GM23338 (cell line): ENCODE measurements around the gene PRR35. TPM values are rescaled to one million over a fixed set of nuclear protein-coding genes. Genes with fewer than 3 reads are reported as not detected.

Source experiments
- ATAC-seq: fragments of 200-7000 bp; cut with Tn5 transposase; 3 replicates; pipeline ENCODE4 v1.9.1; 2020
- DNase-seq: peaks from one replicate; pipeline ENCODE4 v3.0.0-alpha.2; 2015; ENCODE audit warnings: low spot score
- H2AFZ ChIP-seq: fragments of 200-600 bp; sonication (generic); 2 replicates; pipeline ENCODE4 v1.8.0; 2016; ENCODE audit warnings: antibody characterized with exemption, mild to moderate bottlenecking, moderate library complexity
- H3F3A ChIP-seq: fragments of 200-600 bp; sonication (generic); replicated peaks from 2 replicates; pipeline ENCODE4 v1.8.0; 2017; ENCODE audit warnings: antibody characterized with exemption, mixed run types, low read depth
- H3K27ac ChIP-seq: fragments of 200-600 bp; sonication (generic); 2 replicates; pipeline ENCODE4 v1.6.1; 2016; ENCODE audit warnings: low read depth
- H3K27me3 ChIP-seq: fragments of 200-600 bp; sonication (generic); 2 replicates; pipeline ENCODE4 v1.8.0; 2016; ENCODE audit warnings: mild to moderate bottlenecking, mixed run types, moderate library complexity; ENCODE audit not compliant: insufficient read depth
- H3K36me3 ChIP-seq: fragments of 200-600 bp; sonication (generic); 2 replicates; pipeline ENCODE4 v1.8.0; 2016; ENCODE audit warnings: mild to moderate bottlenecking; ENCODE audit not compliant: insufficient read depth
- H3K4me1 ChIP-seq: fragments of 200-600 bp; sonication (generic); 2 replicates; pipeline ENCODE4 v1.8.0; 2016; ENCODE audit warnings: mild to moderate bottlenecking, moderate library complexity; ENCODE audit not compliant: insufficient read depth
- H3K4me2 ChIP-seq: fragments of 200-600 bp; sonication (generic); 2 replicates; pipeline ENCODE4 v1.7.1; 2017; ENCODE audit warnings: mixed run types
- H3K4me3 ChIP-seq: fragments of 200-600 bp; sonication (generic); 2 replicates; pipeline ENCODE4 v1.6.1; 2016; ENCODE audit warnings: mixed run types
- H3K79me2 ChIP-seq: fragments of 200-600 bp; sonication (generic); replicated peaks from 2 replicates; pipeline ENCODE4 v1.8.0; 2017; ENCODE audit warnings: mild to moderate bottlenecking; ENCODE audit not compliant: insufficient read depth
- H3K9me2 ChIP-seq: fragments of 200-600 bp; sonication (generic); 2 replicates; pipeline ENCODE4 v1.8.0; 2017; ENCODE audit not compliant: insufficient read depth
- H4K20me1 ChIP-seq: fragments of 200-600 bp; sonication (generic); replicated peaks from 2 replicates; pipeline ENCODE4 v1.8.0; 2017; ENCODE audit warnings: mild to moderate bottlenecking; ENCODE audit not compliant: insufficient read depth
- H3K27ac Mint-ChIP-seq: 2 replicates; pipeline ENCODE4 v1.8.0; 2020; ENCODE audit warnings: inconsistent platforms, mild to moderate bottlenecking, moderate library complexity, mixed read lengths
- H3K27me3 Mint-ChIP-seq: 3 replicates; pipeline ENCODE4 v1.8.0; 2022; ENCODE audit warnings: low read depth, mild to moderate bottlenecking, moderate library complexity, mixed read lengths, inconsistent platforms; ENCODE audit not compliant: insufficient read depth, poor library complexity
- H3K36me3 Mint-ChIP-seq: 3 replicates; pipeline ENCODE4 v1.8.0; 2021; ENCODE audit warnings: low read depth, mild to moderate bottlenecking, inconsistent platforms, moderate library complexity, mixed read lengths
- H3K4me1 Mint-ChIP-seq: 3 replicates; pipeline ENCODE4 v1.8.0; 2020; ENCODE audit warnings: mild to moderate bottlenecking, inconsistent platforms, mixed read lengths
- H3K4me3 Mint-ChIP-seq: 3 replicates; pipeline ENCODE4 v1.8.0; 2021; ENCODE audit warnings: moderate library complexity, mild to moderate bottlenecking, inconsistent platforms, mixed read lengths
- H3K9me3 Mint-ChIP-seq: 3 replicates; pipeline ENCODE4 v1.8.0; 2020; ENCODE audit warnings: moderate library complexity, mild to moderate bottlenecking, inconsistent platforms, mixed read lengths
- CREB1 ChIP-seq: fragments of 250-450 bp; sonication (Bioruptor Pico); IDR thresholded peaks from 2 replicates; pipeline ENCODE4 v1.5.0; 2020; ENCODE audit warnings: low read depth, mild to moderate bottlenecking, moderate library complexity
- CTCF ChIP-seq, 2 experiments: fragments of 200-600 bp in 1 of 2; sonication (generic) in 1 of 2; conservative IDR thresholded peaks; 2 replicates each; pipeline versions ENCODE4 v1.5.1 to v1.6.1; 2016 to 2017; ENCODE audit warnings: antibody characterized with exemption in 2 of 2, low read depth in 2 of 2, mild to moderate bottlenecking in 2 of 2, moderate library complexity in 1 of 2
- ETS1 ChIP-seq: IDR thresholded peaks from 2 replicates; pipeline ENCODE4 v1.6.1; 2016; ENCODE audit warnings: antibody characterized with exemption
- EZH2 ChIP-seq: fragments of 200-600 bp; sonication (generic); IDR thresholded peaks from one replicate; pipeline ENCODE4 v1.8.0; 2017; ENCODE audit warnings: antibody characterized with exemption, mild to moderate bottlenecking, low read depth; ENCODE audit not compliant: unreplicated experiment
- EZH2phosphoT487 ChIP-seq: fragments of 200-600 bp; sonication (generic); IDR thresholded peaks from one replicate; pipeline ENCODE4 v1.8.1; 2018; ENCODE audit warnings: antibody characterized with exemption; ENCODE audit not compliant: unreplicated experiment
- JUNB ChIP-seq: IDR thresholded peaks from one replicate; pipeline ENCODE4 v1.6.1; 2016; ENCODE audit warnings: antibody characterized with exemption; ENCODE audit not compliant: unreplicated experiment
- NANOG ChIP-seq: IDR thresholded peaks from 2 replicates; pipeline ENCODE4 v1.6.1; 2016; ENCODE audit warnings: antibody characterized with exemption, borderline replicate concordance
- POLR2AphosphoS5 ChIP-seq: IDR thresholded peaks from 2 replicates; pipeline ENCODE4 v1.6.1; 2016; ENCODE audit warnings: antibody characterized with exemption, low read depth
- REST ChIP-seq: IDR thresholded peaks from one replicate; pipeline ENCODE4 v1.6.1; 2018; ENCODE audit warnings: antibody characterized with exemption; ENCODE audit not compliant: unreplicated experiment
- STAT1 ChIP-seq: IDR thresholded peaks from one replicate; pipeline ENCODE4 v1.6.1; 2016; ENCODE audit warnings: antibody characterized with exemption; ENCODE audit not compliant: unreplicated experiment
- ZNF114 ChIP-seq: fragments of 250-450 bp; sonication (Bioruptor Pico); IDR thresholded peaks from 2 replicates; pipeline ENCODE4 v1.5.0; 2020; ENCODE audit warnings: mild to moderate bottlenecking, moderate library complexity
- ZNF331 ChIP-seq: fragments of 250-450 bp; sonication (Bioruptor Pico); IDR thresholded peaks from 2 replicates; pipeline ENCODE4 v1.5.0; 2020; ENCODE audit warnings: low read depth, mild to moderate bottlenecking, moderate library complexity
- ZNF462 ChIP-seq: fragments of 250-450 bp; sonication (Bioruptor Pico); IDR thresholded peaks from 2 replicates; pipeline ENCODE4 v1.5.0; 2020; ENCODE audit warnings: mild to moderate bottlenecking, moderate library complexity
- polyA plus RNA-seq: library from polyadenylated mRNA; unstranded; fragments of >200 nt; fragmentation: Nextera tagmentation; extraction: Ambion mirVana; gene quantifications from 2 replicates; pipeline ENCODE4 v1.2.1, GENCODE V29; 2016
- total RNA-seq: library from RNA; depleted of rRNA; stranded (reverse); fragments of >200 nt; shearing (Covaris generic); gene quantifications from 2 replicates; pipeline ENCODE4 v1.2.3, GENCODE V29; 2014

PRR35 gene
- total and polyA plus RNA-seq, 2 experiments from 2014 or later: 0.32 to 1.4 TPM

- Mint-ChIP-seq H3K4me1 (no peaks in the 10 kb centered on the region), H3K27ac (no peak overlapping the region), H3K4me3 (no peak overlapping the region), H3K36me3 (no peaks in the 10 kb centered on the region), H3K9me3 (no peaks in the 10 kb centered on the region), H3K27me3 (peaks cover 2% of the 10 kb centered on the region)
- no peaks in the 10 kb centered on the region for H3K4me1 ChIP-seq
- no peaks in the 10 kb centered on the region for H3K27me3 ChIP-seq
- no peak overlapping the region for H3K4me3 ChIP-seq
- 0 out of 2 replicates have a peak, but pooled peaks cover 3% of the 10 kb centered on the region for H3K79me2 ChIP-seq
- DNase-seq: no peak
- TF ChIP-seq EZH2 (no peak), ZNF331 (CRISPR knock-in tag) (no peak), ZNF114 (no peak), POLR2AphosphoS5 (no peak), CREB1 (no peak), JUNB (no peak), ZNF462 (CRISPR knock-in tag) (no peak), REST (no peak), CTCF (conservative IDR thresholded peaks at IDR 0.05; ENCODE audit: low read depth in 2 of 2) (no peak), NANOG (no peak), ETS1 (no peak), STAT1 (no peak), EZH2phosphoT487 (no peak)
- H2AFZ ChIP-seq: no peak overlapping the region
- H3K36me3 ChIP-seq: no peaks in the 10 kb centered on the region
- no peak overlapping the region for H3K27ac ChIP-seq
- H3K9me2 ChIP-seq: no peaks in the 10 kb centered on the region
- H4K20me1 ChIP-seq: no peaks in the 10 kb centered on the region
- H3F3A ChIP-seq: 0 out of 2 replicates have a peak, but pooled peaks cover 3% of the 10 kb centered on the region
- no peak overlapping the region for H3K4me2 ChIP-seq
- ATAC-seq: no peak
Measured at GRCh38 chr16:548586-548985, 11.6 kb upstream of the PRR35 start.
